RWPE2 (cell line): ENCODE results near the gene SLC7A6OS.

Source experiments
- ATAC-seq: fragments of 200-7000 bp; cut with Tn5 transposase; 3 replicates; pipeline ENCODE4 v1.9.1; 2021; ENCODE audit warnings: low read depth
- DNase-seq: peaks from one replicate; pipeline ENCODE4 v3.0.0-alpha.2; 2020; ENCODE audit warnings: low spot score
- H3K27ac ChIP-seq: fragments of 450-650 bp; 2 replicates; pipeline ENCODE4 v1.5.1; 2017; ENCODE audit warnings: mild to moderate bottlenecking; ENCODE audit not compliant: poor library complexity, severe bottlenecking
- H3K27me3 ChIP-seq: fragments of 250-450 bp; sonication (Bioruptor Pico); 2 replicates; pipeline ENCODE4 v1.5.1; 2021; ENCODE audit warnings: mild to moderate bottlenecking, moderate library complexity; ENCODE audit not compliant: insufficient read depth, poor library complexity, severe bottlenecking
- H3K36me3 ChIP-seq: fragments of 250-450 bp; sonication (Bioruptor Pico); 2 replicates; pipeline ENCODE4 v1.5.1; 2020; ENCODE audit warnings: low read depth, mild to moderate bottlenecking, moderate library complexity
- H3K4me1 ChIP-seq: fragments of 250-450 bp; sonication (Bioruptor Pico); 2 replicates; pipeline ENCODE4 v1.5.1; 2021; ENCODE audit warnings: mild to moderate bottlenecking, moderate library complexity; ENCODE audit not compliant: insufficient read depth, poor library complexity, severe bottlenecking
- H3K4me3 ChIP-seq: fragments of 250-450 bp; sonication (Bioruptor Pico); 2 replicates; pipeline ENCODE4 v1.5.1; 2021; ENCODE audit warnings: mild to moderate bottlenecking, moderate library complexity; ENCODE audit not compliant: severe bottlenecking
- H3K9me3 ChIP-seq: fragments of 250-450 bp; sonication (Bioruptor Pico); 2 replicates; pipeline ENCODE4 v1.5.1; 2021; ENCODE audit warnings: mild to moderate bottlenecking, moderate library complexity; ENCODE audit not compliant: severe bottlenecking
- CTCF ChIP-seq: fragments of 450-650 bp; IDR thresholded peaks from one replicate; pipeline ENCODE4 v1.5.1; 2017; ENCODE audit warnings: mild to moderate bottlenecking, moderate library complexity; ENCODE audit not compliant: poor library complexity, severe bottlenecking

The SLC7A6OS gene

GRCh38 chr16:68357521-68357922 lies 46.8 kb upstream of the SLC7A6OS start:
- H3K9me3 ChIP-seq, result no peaks in the 10 kb centered on the region
- H3K27me3 ChIP-seq, result no peaks in the 10 kb centered on the region
- H3K4me3 ChIP-seq, result no peak overlapping the region
- no peaks in the 10 kb centered on the region for H3K4me1 ChIP-seq
- ATAC-seq (no peak), DNase-seq (no peak)
- peaks cover 24% of the 10 kb centered on the region for H3K36me3 ChIP-seq
- TF ChIP-seq CTCF, result no peak
- no peak overlapping the region for H3K27ac ChIP-seq

- Histone ChIP-seq H3K36me3 (peaks cover 29% of the 10 kb centered on the region), H3K4me1 (no peaks in the 10 kb centered on the region), H3K4me3 (no peak overlapping the region)
These were observed 46.2 kb upstream of the SLC7A6OS start for GRCh38 chr16:68356919-68357286.

DNA sequence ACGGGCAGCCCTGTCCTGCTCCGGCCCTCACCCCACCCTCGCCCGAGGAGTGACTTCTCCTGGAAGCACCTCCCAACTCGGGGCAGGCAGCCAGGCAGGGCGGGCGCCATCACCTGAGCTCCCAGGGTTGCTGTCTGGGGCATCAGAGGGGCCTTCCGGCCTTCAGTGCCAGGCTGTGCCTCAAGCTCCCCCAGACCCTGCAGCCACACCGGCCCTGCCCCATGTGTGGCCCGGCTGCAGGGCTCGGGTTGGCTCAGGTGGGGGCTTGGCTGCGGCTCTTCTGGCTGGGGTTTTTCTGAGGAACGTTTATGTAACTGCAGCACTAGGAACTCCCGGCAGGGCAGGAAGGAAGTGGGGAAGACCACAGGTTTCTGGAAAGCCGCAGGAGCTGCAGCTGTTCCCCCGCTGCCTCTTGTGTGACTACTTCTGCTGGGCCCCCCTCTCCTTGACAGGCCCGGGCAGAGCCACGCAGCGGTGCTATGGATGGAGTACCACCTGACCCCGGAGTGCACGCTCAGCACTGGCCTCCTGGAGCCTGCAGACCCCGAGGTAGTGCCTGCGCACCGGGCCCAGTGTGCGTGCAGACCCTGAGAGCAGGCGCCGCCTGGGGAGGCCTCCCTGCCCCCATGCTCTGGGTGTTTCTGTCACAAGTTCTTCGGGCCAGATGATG lies 45.6 kb upstream of the SLC7A6OS start:
- Histone ChIP-seq H3K4me3 (no peak overlapping the region), H3K9me3 (no peaks in the 10 kb centered on the region), H3K27me3 (no peaks in the 10 kb centered on the region), H3K4me1 (no peaks in the 10 kb centered on the region), H3K36me3 (peaks cover 29% of the 10 kb centered on the region), H3K27ac (no peak overlapping the region)
- ATAC-seq, result no peak
- TF ChIP-seq CTCF, result no peak
- no peak for DNase-seq

More at GRCh38 chr16:68356919-68357286, 46.2 kb upstream of the SLC7A6OS start:
- Histone ChIP-seq H3K9me3 (no peaks in the 10 kb centered on the region), H3K27me3 (no peaks in the 10 kb centered on the region), H3K27ac (no peak overlapping the region)
- DNase-seq (no peak), ATAC-seq (no peak)
- TF ChIP-seq CTCF, result no peak

GRCh38 chr16:68355447-68356248 lies 44.9 kb upstream of the SLC7A6OS start:
- no peaks in the 10 kb centered on the region for H3K9me3 ChIP-seq
- H3K27ac ChIP-seq, result no peak overlapping the region
- H3K4me1 ChIP-seq, result no peaks in the 10 kb centered on the region
- no peak for ATAC-seq
- no peak for TF ChIP-seq CTCF
- H3K4me3 ChIP-seq, result no peak overlapping the region
- peaks cover 30% of the 10 kb centered on the region for H3K36me3 ChIP-seq
- DNase-seq, result no peak
- no peaks in the 10 kb centered on the region for H3K27me3 ChIP-seq

- ATAC-seq (no peak), DNase-seq (no peak)
- no peak overlapping the region for H3K27ac ChIP-seq
- H3K27me3 ChIP-seq, result no peaks in the 10 kb centered on the region
- TF ChIP-seq CTCF, result no peak
- H3K4me3 ChIP-seq, result no peak overlapping the region
- H3K4me1 ChIP-seq, result no peaks in the 10 kb centered on the region
- no peaks in the 10 kb centered on the region for H3K9me3 ChIP-seq
- peaks cover 33% of the 10 kb centered on the region for H3K36me3 ChIP-seq
These were observed 44.1 kb upstream of the SLC7A6OS start for GRCh38 chr16:68354816-68355215.
